AG09319 (cell line): ENCODE data around the gene ARHGAP10.

Experiments
- DNase-seq: peaks from one replicate; pipeline ENCODE4 v3.0.0-alpha.2; 2010; ENCODE audit warnings: low read depth; ENCODE audit errors: extremely low read depth
- TF ChIP-seq, protein P1 (sequence below): IDR thresholded peaks from 2 replicates; pipeline ENCODE4 v1.5.1; 2011; ENCODE audit warnings: low read depth, mild to moderate bottlenecking, inconsistent platforms, low read length, moderate library complexity

The ARHGAP10 gene

DNA sequence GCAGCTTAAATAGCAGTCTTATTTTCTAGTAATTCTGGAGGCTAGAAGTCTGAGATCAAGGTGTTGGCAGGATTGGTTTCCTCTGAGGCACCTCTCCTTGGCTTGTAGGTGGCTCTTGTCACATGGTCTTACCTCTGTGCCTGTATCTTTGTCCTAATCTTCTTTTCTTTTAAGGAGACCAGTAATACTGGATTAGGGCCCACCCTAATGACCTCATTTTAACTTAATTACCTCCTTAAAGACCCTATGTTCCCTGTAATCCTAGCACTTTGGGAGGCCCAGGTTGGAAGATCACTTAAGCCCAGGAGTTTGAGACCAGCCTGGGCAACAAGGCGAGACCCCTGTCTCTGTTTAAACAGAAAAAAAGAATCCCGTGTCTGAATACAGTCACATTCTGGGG lies 38.9 kb downstream of the ARHGAP10 start:
- TF ChIP-seq, protein P1, sequence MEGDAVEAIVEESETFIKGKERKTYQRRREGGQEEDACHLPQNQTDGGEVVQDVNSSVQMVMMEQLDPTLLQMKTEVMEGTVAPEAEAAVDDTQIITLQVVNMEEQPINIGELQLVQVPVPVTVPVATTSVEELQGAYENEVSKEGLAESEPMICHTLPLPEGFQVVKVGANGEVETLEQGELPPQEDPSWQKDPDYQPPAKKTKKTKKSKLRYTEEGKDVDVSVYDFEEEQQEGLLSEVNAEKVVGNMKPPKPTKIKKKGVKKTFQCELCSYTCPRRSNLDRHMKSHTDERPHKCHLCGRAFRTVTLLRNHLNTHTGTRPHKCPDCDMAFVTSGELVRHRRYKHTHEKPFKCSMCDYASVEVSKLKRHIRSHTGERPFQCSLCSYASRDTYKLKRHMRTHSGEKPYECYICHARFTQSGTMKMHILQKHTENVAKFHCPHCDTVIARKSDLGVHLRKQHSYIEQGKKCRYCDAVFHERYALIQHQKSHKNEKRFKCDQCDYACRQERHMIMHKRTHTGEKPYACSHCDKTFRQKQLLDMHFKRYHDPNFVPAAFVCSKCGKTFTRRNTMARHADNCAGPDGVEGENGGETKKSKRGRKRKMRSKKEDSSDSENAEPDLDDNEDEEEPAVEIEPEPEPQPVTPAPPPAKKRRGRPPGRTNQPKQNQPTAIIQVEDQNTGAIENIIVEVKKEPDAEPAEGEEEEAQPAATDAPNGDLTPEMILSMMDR = no peak
- no peak for DNase-seq

DNA sequence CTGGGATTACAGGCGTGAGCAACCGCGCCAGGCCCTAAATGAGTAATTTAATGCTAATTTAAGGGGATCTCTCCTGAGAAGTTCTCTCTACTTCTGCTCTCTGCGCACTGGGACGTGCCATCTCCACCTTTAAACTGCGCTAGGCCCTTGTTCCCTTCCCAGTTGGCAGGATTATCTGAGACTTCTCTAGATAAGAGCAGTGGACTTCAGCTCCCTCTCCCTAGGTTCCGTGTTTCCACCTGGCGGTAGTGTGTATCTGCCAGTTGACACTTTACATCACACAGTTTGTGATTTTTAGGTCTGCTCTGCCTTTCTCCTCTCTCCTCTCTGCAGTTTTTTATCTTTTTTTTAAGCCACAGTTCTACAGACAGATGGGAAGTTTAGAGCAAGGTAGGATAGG lies 40.2 kb downstream of the ARHGAP10 start:
- TF ChIP-seq, protein P1 = no peak

DNA sequence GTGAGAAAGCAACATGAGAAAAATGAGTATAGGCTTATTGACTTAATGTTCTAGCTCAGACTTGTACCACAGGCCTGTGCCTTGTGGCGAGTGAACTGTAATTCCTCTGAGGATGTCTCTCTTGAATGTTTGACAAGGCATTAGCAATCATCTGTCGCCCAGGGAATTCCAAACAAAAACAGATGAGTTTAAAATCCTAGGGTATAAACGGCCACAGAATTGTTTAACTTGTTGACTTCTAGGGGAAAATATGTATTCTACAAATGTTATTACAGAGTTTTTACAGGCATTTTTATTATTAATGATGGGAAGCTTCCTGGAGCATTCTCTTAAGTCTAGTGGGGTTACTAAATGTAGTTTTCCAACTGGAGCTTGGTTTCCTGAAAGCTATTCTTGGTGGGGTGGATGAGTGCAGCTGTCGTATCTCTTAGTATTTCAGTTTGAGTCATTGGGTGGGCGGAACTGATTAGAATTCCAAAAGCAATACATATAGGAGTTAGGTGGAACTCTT lies 40.6 kb downstream of the ARHGAP10 start:
- DNase-seq = no peak
- TF ChIP-seq, protein P1 = no peak

More for the DNA sequence above, 40.2 kb downstream of the ARHGAP10 start:
- DNase-seq = no peak

DNA sequence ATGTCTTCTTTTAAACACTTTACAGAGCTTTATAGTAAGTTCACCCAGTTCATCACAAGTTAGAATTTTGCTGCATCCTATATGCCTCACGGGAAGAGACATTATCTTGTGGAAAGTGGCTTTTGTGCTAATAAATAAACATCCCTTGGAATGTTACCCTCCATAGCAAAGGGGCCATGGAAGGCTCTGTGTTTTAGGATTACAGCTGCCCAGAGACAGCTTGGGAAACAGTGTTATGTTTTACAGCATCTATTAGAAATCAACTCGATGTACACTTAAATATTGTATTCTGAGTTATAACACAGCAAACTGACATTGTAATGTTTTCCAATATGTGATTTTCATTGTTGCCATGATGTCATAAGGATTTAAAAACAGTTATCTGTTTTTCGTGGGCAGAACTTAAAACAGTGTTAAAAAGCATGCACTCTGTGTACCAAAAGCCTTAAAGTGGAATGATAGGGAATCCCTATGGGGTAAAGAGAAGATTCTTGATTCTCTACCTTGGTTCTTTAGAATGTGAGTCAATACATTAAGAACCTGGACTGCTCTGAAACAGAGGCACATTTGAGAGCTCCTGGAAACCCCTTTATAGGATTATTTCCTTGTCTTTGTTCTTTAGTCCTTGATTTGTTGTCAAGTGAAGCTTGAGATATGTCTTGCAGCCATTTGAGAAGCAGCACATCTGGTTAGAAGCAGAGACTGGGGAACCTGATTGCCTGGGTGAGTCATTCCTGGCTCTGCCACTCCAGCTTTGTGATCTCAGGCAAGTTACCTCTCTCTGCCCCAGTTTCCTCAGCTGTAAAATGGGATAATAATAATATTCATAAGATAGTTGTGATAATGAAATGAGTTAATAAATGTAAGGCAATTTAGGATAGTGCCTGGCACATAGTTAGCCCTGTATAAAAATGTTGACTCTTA lies 41.6 kb downstream of the ARHGAP10 start:
- TF ChIP-seq, protein P1 = no peak
- DNase-seq = no peak

DNA sequence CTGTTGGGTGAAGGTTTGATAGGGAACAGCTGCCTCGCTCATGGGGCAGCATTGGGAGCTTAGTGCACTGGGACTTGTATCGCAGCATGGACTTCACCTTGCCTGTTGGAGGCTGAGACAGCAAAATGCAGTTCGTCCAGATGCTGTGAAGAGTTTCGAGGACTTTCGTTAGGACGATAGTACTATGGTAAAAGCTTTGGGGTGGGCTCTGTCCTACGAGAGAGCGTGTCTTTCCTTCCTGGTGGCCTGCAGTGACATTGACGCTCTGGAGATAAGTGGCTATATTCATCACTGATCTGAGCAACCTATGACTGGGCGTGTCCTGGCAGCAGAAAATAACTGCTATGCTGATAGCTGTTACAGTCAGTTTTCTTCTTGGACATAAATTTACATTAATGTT lies 44.8 kb downstream of the ARHGAP10 start:
- DNase-seq = no peak
- TF ChIP-seq, protein P1 = no peak

DNA sequence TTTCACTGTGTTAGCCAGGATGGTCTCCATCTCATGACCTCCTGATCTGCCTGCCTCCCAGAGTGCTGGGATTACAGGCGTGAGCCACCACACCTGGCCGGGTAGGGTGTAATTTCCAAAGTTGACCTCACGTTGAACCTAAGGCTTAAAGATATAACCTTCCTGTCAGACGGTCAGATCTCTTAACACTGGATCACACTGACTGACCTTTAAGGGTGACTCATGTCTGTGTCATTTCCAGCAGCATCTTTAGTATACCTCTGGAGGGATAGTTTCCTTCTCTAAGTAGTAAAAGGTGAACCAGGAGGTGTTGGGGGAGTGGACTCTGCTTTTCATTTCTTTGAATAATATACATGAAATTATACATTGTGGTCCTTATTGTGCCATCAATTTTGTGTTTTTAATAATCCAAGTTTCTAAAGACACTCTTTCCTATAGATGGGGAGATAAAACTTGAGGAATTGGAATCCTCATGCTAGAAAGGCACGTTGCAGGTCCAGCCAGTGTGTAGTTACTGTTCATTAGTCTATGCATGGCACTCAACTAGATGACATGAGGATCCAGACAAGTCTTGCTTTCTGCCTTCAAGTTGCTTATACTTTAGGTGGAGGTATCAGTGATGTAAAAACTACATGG lies 45.7 kb downstream of the ARHGAP10 start:
- DNase-seq = no peak
- TF ChIP-seq, protein P1 = no peak

DNA sequence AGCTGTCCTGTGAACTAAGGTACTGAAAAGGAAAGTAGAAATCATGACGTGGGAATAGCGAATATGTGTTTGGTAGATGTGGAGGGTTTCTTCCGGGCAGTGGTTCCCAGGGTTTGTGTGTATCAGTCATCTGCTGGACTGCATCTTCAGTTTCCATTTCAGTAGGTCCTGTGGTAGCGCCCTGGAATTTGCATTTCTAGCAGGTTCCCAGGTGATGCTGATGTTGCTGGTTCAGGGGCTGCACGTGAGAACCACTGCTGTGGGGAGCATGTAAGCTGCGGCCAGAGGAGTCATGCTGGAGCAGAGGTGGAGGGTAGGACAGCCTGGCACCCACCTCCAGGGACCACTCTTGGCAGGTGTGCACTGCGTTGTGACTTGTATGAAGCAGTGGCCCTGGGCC lies 47.1 kb downstream of the ARHGAP10 start:
- TF ChIP-seq, protein P1 = no peak
- DNase-seq = no peak
